COR-L47 (cell line): ENCODE measurements around the gene C16orf89.
A peak's percentile ranks its signal among the peaks of the same experiment; 100 is the strongest.

ENCODE experiments used
- DNase-seq: peaks from one replicate; lab custom pipeline; 2025; lab: John Stamatoyannopoulos, UW

The C16orf89 gene

DNA sequence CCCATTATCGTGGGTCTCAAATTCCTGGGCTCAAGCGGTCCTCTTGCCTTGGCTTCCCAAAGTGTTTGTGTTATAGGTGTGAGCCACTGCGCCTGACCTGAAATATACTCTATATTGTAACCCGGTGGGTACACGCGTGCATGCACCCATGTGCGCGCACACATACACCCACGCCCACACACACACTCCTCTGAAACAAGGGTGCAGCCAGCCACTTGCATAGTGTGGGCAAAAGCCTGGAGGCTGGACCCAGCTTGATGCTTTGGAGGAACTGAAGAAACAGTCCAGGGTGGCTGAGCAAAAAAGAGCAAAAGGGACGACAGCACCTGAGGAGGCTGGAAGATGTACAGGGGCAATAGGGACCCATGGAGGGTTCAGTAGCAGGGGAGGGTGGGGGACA is 61.9 kb downstream of the C16orf89 start:
- DNase-seq = no peak

DNA sequence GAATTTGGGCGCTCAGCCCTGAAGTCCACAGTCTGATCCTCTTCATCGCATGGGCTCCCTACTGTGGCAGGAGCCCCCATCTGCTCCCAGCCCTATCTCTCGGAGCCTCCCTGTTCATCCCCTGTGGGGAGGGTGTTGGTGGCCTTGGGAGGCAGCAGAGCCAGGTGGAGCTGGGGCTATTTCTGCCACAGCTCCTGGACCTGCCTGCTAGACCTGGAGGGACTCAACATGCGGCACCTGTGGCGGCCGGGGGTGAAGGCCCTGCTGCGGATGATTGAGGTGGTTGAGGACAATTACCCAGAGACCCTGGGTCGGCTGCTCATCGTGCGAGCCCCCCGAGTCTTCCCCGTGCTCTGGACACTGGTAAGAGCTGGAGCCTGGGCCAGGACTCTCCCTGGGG is 62.5 kb downstream of the C16orf89 start:
- no peak for DNase-seq

DNA sequence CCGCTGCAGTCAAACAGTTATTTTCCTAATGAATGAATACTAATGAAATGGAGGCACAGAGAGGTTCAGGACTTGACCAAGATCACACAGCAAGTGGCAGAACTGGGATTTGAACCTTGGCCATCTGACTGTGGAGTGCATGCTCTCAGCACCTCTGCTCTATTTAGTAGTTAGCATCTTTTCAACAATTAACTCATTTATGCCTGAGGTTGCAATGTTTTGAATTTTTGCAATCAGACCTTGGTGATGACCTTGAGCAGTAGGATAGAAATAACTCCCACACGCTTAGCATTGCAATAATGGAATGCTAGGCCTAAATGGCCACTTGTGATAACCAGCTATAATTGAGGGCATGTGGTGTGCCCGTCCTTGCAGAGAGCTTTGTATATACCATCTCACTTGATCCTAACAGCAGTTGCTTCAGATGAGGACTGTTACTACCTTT is 63.0 kb downstream of the C16orf89 start:
- DNase-seq = no peak

DNA sequence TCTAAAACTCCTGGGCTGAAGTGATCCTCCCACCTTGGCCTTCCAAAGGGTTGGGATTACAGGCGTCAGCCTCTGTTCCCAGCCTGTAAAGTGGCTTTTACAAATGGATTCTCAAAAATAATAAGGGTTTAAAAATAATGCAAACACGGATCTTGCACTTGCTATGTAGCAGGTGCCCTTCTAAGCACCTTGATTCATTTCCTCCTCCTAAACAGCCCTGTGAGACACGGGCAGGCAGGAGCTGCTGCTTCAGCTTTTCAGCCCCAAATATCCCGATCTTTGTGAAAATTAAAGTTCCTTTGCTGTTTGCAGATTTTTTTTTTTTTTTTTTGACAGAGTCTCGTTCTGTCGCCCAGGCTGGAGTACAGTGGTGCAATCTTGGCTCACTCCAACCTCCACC is 63.8 kb downstream of the C16orf89 start:
- no peak for DNase-seq

- DNase-seq = no peak
Observed at GRCh38 chr16:5001571-5001970, 64.2 kb downstream of the C16orf89 start.

DNA sequence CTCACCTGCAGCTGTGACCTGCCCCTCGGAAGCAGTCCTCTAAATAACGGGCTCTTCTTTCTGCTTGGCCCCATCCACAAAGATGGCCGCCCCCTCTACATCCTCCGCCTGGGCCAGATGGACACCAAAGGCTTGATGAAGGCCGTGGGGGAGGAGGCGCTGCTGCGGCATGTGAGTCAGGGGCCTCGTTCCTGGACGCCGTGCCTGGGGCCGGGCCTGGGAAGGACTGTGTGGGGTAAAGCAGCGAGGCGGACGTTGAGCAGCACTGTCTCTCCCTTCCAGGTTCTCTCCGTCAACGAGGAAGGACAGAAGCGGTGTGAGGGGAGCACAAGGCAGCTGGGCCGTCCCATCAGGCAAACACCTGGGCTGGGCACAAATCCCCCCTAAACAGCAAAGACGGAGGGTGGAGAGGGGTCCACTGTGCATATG is 65.2 kb downstream of the C16orf89 start:
- no peak for DNase-seq

GRCh38 chr16:4994719-4995434 is 70.9 kb downstream of the C16orf89 start:
- DNase-seq = peak; percentile 16
